ENCODE data around the gene EIF3I. TPM values are rescaled to one million over a fixed set of nuclear protein-coding genes. Genes with fewer than 3 reads are reported as not detected.
"Not testable (repeated sequence)": the region's sequence is repeated elsewhere in the genome, so short reads cannot be mapped to it uniquely, and the experiment has no call there.

EIF3I gene
- total RNA-seq, 1 donor from 2014 or later, result 283 TPM

- DNase-seq (ENCODE audit: low read depth), result no peak
Observed at GRCh38 chr1:32232558-32233304, 10.5 kb downstream of the EIF3I start.

- DNase-seq (ENCODE audit: low read depth), result no peak
Observed at GRCh38 chr1:32234792-32235191, 12.6 kb downstream of the EIF3I start.

- DNase-seq (ENCODE audit: low read depth), result no peak
Observed at GRCh38 chr1:32239337-32239736, 17.1 kb downstream of the EIF3I start.

- no peak for DNase-seq (ENCODE audit: low read depth)
Observed at GRCh38 chr1:32239790-32240139, 17.6 kb downstream of the EIF3I start.

GRCh38 chr1:32240140-32240951 lies 18.1 kb downstream of the EIF3I start:
- no peak for DNase-seq (ENCODE audit: low read depth)

- peak; percentile 38 for DNase-seq (ENCODE audit: low read depth)
Observed at GRCh38 chr1:32241001-32241763, 19.0 kb downstream of the EIF3I start.

GRCh38 chr1:32242341-32242851 lies 20.2 kb downstream of the EIF3I start:
- DNase-seq (ENCODE audit: low read depth), result no peak

GRCh38 chr1:32246888-32247273 lies 24.7 kb downstream of the EIF3I start, which contains the start of gene FAM167B:
Gene FAM167B, plus strand, starts transcription at chr1:32247222. Its CDS starts 200 bp downstream, at chr1:32247422.
- no peak for DNase-seq (ENCODE audit: low read depth)

- no peak for DNase-seq (ENCODE audit: low read depth)
Observed at GRCh38 chr1:32247452-32247851, 25.2 kb downstream of the EIF3I start.

- DNase-seq (ENCODE audit: low read depth), result peak; percentile 43
Observed at GRCh38 chr1:32247983-32248889, 26.0 kb downstream of the EIF3I start.

GRCh38 chr1:32249831-32250525 lies 27.8 kb downstream of the EIF3I start:
- peak; percentile 59 for DNase-seq (ENCODE audit: low read depth)

GRCh38 chr1:32250893-32251716 lies 28.9 kb downstream of the EIF3I start, which contains the start of gene LCK:
Gene LCK, plus strand, starts transcription at chr1:32251265. Its CDS starts 23,065 bp downstream, at chr1:32274330.
- no peak for DNase-seq (ENCODE audit: low read depth)

GRCh38 chr1:32255072-32256071 lies 33.2 kb downstream of the EIF3I start:
- no peak for DNase-seq (ENCODE audit: low read depth)

GRCh38 chr1:32256473-32257226 lies 34.4 kb downstream of the EIF3I start:
- no peak for DNase-seq (ENCODE audit: low read depth)

GRCh38 chr1:32257227-32257508 lies 35.0 kb downstream of the EIF3I start:
- DNase-seq (ENCODE audit: low read depth), result no peak

- DNase-seq (ENCODE audit: low read depth), result not testable (repeated sequence)
Observed at GRCh38 chr1:32263236-32263593, 41.0 kb downstream of the EIF3I start.

- DNase-seq (ENCODE audit: low read depth), result no peak
Observed at GRCh38 chr1:32263744-32264143, 41.5 kb downstream of the EIF3I start.

GRCh38 chr1:32265846-32266245 lies 43.6 kb downstream of the EIF3I start:
- no peak for DNase-seq (ENCODE audit: low read depth)

Measured in renal cortical epithelial cell (primary cell).